Fibroblast of the conjunctiva (primary cell): Measurements from ENCODE around the gene POPDC2.

Experiments
- DNase-seq: peaks from one replicate; pipeline ENCODE4 v3.0.0-alpha.2; 2010; ENCODE audit warnings: low read depth

Gene POPDC2

GRCh38 chr3:119639494-119640350 is 20.7 kb downstream of the POPDC2 start:
- no peak for DNase-seq

- peak; percentile 70 for DNase-seq
Measured at GRCh38 chr3:119637679-119638477, 22.5 kb downstream of the POPDC2 start.

GRCh38 chr3:119636891-119637611 is 23.3 kb downstream of the POPDC2 start:
- no peak for DNase-seq

GRCh38 chr3:119636249-119636648 is 24.1 kb downstream of the POPDC2 start:
- no peak for DNase-seq

GRCh38 chr3:119635719-119636118 is 24.7 kb downstream of the POPDC2 start:
- DNase-seq, result no peak

- no peak for DNase-seq
Measured at GRCh38 chr3:119632829-119633228, 27.6 kb downstream of the POPDC2 start.

- no peak for DNase-seq
Measured at GRCh38 chr3:119632216-119632615, 28.2 kb downstream of the POPDC2 start.

GRCh38 chr3:119631516-119631915 is 28.9 kb downstream of the POPDC2 start:
- DNase-seq, result no peak

- peak; percentile 23 for DNase-seq
Measured at GRCh38 chr3:119630880-119631329, 29.5 kb downstream of the POPDC2 start.

GRCh38 chr3:119630128-119630879 is 30.1 kb downstream of the POPDC2 start:
- peak; percentile 64 for DNase-seq

- peak; percentile 17 for DNase-seq
Measured at GRCh38 chr3:119628816-119629445, 31.5 kb downstream of the POPDC2 start.

- DNase-seq, result no peak
Measured at GRCh38 chr3:119628390-119628789, 32.0 kb downstream of the POPDC2 start.

GRCh38 chr3:119627461-119627860 is 32.9 kb downstream of the POPDC2 start:
- no peak for DNase-seq

- DNase-seq, result no peak
Measured at GRCh38 chr3:119626196-119626595, 34.2 kb downstream of the POPDC2 start.

- DNase-seq, result no peak
Measured at GRCh38 chr3:119625451-119626153, 34.8 kb downstream of the POPDC2 start.

GRCh38 chr3:119624002-119624720 is 36.2 kb downstream of the POPDC2 start:
- DNase-seq, result no peak

GRCh38 chr3:119620899-119621298 is 39.5 kb downstream of the POPDC2 start:
- DNase-seq, result no peak

- no peak for DNase-seq
Measured at GRCh38 chr3:119619094-119619493, 41.3 kb downstream of the POPDC2 start.

GRCh38 chr3:119616056-119616455 is 44.3 kb downstream of the POPDC2 start:
- DNase-seq, result no peak

GRCh38 chr3:119613872-119614271 is 46.5 kb downstream of the POPDC2 start:
- no peak for DNase-seq
